DOHH2 (cell line): ENCODE measurements around the gene CCR3.

Experiments used
- H3F3A ChIP-seq: fragments of 200-600 bp; sonication (generic), shearing (Covaris generic); 2 replicates; pipeline ENCODE4 v1.6.0; 2016; ENCODE audit warnings: antibody characterized with exemption, mild to moderate bottlenecking; ENCODE audit not compliant: control insufficient read depth, insufficient read depth
- H3K27ac ChIP-seq: fragments of 200-600 bp; sonication (generic); 2 replicates; pipeline ENCODE4 v1.5.1; 2014; ENCODE audit warnings: low read depth, mild to moderate bottlenecking, low read length, moderate library complexity
- H3K27me3 ChIP-seq: fragments of 200-600 bp; sonication (generic); 2 replicates; pipeline ENCODE4 v1.6.1; 2014; ENCODE audit warnings: mild to moderate bottlenecking, low read length, mixed read lengths; ENCODE audit not compliant: control insufficient read depth
- H3K36me3 ChIP-seq: fragments of 200-600 bp; sonication (generic); 2 replicates; pipeline ENCODE4 v1.6.1; 2014; ENCODE audit warnings: mild to moderate bottlenecking, low read length, moderate library complexity, mixed read lengths; ENCODE audit not compliant: control insufficient read depth
- H3K4me1 ChIP-seq: fragments of 200-600 bp; sonication (generic); 2 replicates; pipeline ENCODE4 v1.6.1; 2014; ENCODE audit warnings: mild to moderate bottlenecking, low read length, mixed read lengths; ENCODE audit not compliant: control insufficient read depth
- H3K4me2 ChIP-seq: fragments of 200-600 bp; sonication (generic); 2 replicates; pipeline ENCODE4 v1.6.0; 2014; ENCODE audit warnings: mild to moderate bottlenecking, low read length, moderate library complexity
- H3K4me3 ChIP-seq: fragments of 200-600 bp; sonication (generic); 2 replicates; pipeline ENCODE4 v1.5.1; 2014; ENCODE audit warnings: mild to moderate bottlenecking, low read length, mixed read lengths
- H3K79me2 ChIP-seq: fragments of 200-600 bp; sonication (generic); 2 replicates; pipeline ENCODE4 v1.6.1; 2014; ENCODE audit warnings: mild to moderate bottlenecking, low read length, mixed read lengths; ENCODE audit not compliant: control insufficient read depth
- H3K9me2 ChIP-seq: fragments of 200-600 bp; sonication (generic); replicated peaks from 2 replicates; pipeline ENCODE4 v1.6.1; 2014; ENCODE audit warnings: mild to moderate bottlenecking, low read length, mixed read lengths; ENCODE audit not compliant: control insufficient read depth
- H3K9me3 ChIP-seq: fragments of 200-600 bp; sonication (generic); 2 replicates; pipeline ENCODE4 v1.6.1; 2014; ENCODE audit warnings: antibody characterized with exemption, low read length, mixed read lengths; ENCODE audit not compliant: control insufficient read depth, insufficient read depth
- H4K20me1 ChIP-seq: fragments of 200-600 bp; sonication (generic); 2 replicates; pipeline ENCODE4 v1.6.0; 2014; ENCODE audit warnings: low read depth, mild to moderate bottlenecking, antibody characterized with exemption, low read length, moderate library complexity; ENCODE audit not compliant: control insufficient read depth, insufficient read depth
- EZH2phosphoT487 ChIP-seq: fragments of 200-600 bp; sonication (generic); IDR thresholded peaks from 2 replicates; pipeline ENCODE4 v1.6.1; 2017; ENCODE audit warnings: borderline replicate concordance, mild to moderate bottlenecking, antibody characterized with exemption, low read length, moderate library complexity, mixed read lengths
- TF ChIP-seq, protein P1 (sequence below): fragments of 200-600 bp; sonication (generic); IDR thresholded peaks from one replicate; pipeline ENCODE4 v1.5.1; 2014; ENCODE audit warnings: antibody characterized with exemption, mild to moderate bottlenecking, low read depth, low read length; ENCODE audit not compliant: poor library complexity, severe bottlenecking

Gene CCR3

DNA sequence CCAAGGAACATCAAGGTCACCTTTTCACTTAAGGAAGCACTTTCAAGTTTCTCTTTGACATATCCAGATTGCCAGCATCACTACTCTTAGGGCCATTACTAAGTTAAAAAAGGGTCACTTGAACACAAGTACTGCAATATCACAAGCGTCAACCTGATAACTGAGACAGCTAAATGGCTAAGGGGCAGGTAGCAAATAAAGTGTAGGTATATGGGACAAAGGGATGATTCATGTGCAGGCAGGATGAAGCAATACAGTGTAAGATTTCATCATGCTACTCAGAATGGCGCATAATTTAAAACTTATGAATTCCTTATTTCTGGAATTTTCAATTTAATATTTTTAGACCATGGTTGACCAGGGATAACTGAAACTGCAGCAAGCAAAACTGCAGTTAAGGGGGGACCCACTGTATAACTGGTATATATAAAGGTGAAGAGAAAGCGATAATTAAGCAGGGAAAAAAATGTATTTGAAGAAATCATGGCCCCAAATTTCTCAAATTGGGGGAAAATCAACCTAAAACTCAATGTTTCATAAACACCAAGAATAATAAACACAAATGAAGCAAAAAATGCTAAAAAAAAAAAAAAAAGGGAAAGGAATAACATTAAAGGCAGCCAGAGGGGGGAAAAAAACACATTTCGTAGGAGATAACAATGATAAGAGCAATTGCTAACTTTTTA, 47.2 kb upstream of the CCR3 start:
- H3F3A ChIP-seq: no peaks in the 10 kb centered on the region
- no peaks in the 10 kb centered on the region for H4K20me1 ChIP-seq
- TF ChIP-seq, protein P1, sequence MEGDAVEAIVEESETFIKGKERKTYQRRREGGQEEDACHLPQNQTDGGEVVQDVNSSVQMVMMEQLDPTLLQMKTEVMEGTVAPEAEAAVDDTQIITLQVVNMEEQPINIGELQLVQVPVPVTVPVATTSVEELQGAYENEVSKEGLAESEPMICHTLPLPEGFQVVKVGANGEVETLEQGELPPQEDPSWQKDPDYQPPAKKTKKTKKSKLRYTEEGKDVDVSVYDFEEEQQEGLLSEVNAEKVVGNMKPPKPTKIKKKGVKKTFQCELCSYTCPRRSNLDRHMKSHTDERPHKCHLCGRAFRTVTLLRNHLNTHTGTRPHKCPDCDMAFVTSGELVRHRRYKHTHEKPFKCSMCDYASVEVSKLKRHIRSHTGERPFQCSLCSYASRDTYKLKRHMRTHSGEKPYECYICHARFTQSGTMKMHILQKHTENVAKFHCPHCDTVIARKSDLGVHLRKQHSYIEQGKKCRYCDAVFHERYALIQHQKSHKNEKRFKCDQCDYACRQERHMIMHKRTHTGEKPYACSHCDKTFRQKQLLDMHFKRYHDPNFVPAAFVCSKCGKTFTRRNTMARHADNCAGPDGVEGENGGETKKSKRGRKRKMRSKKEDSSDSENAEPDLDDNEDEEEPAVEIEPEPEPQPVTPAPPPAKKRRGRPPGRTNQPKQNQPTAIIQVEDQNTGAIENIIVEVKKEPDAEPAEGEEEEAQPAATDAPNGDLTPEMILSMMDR: no peak
- TF ChIP-seq EZH2phosphoT487: no peak
- no peaks in the 10 kb centered on the region for H3K79me2 ChIP-seq
- H3K36me3 ChIP-seq: no peaks in the 10 kb centered on the region
- H3K9me3 ChIP-seq: peaks cover 17% of the 10 kb centered on the region
- peaks cover 39% of the 10 kb centered on the region for H3K27me3 ChIP-seq
- no peaks in the 10 kb centered on the region; the same call in 1 of the 2 replicates for H3K9me2 ChIP-seq
- H3K27ac ChIP-seq: no peak overlapping the region
- no peaks in the 10 kb centered on the region for H3K4me1 ChIP-seq
- H3K4me2 ChIP-seq: no peak overlapping the region
- no peak overlapping the region for H3K4me3 ChIP-seq

DNA sequence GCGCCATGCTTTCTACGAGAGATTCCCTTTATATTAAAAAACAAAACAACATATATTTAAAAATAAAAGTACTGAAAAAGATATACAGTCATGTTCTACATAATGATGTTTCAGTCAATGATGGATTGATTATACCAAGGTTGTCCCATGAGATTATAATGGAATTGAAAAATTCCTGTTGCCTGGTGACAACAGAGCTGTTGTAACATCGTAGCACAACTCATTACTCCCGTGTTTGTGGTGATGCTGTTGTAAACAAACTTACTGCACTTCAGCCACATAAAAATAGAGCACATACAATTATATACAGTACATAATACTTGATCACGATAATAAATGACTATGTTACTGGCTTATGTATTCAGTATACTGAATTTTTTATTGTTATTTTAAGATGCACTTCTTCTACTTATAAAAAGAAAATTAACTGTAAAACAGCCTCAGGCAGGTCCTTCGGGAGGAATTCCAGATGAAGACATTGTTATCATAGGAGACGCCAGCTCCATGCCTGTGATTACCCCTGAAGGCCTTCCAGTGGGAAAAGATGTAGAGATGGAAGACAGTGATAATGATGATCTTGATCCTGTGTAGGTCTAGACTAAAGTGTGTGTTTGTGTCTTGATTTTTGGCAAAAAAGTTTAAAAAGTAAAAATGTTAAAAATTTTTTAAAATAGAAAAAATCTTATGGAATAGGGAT, 45.9 kb upstream of the CCR3 start:
- H3K27ac ChIP-seq: no peak overlapping the region
- no peak for TF ChIP-seq EZH2phosphoT487
- TF ChIP-seq, protein P1: no peak
- H3K9me2 ChIP-seq: no peaks in the 10 kb centered on the region; the same call in 1 of the 2 replicates
- no peaks in the 10 kb centered on the region for H3K4me1 ChIP-seq
- no peaks in the 10 kb centered on the region for H3K79me2 ChIP-seq
- H3K36me3 ChIP-seq: no peaks in the 10 kb centered on the region
- no peaks in the 10 kb centered on the region for H3F3A ChIP-seq
- H3K4me2 ChIP-seq: no peak overlapping the region
- no peak overlapping the region for H3K4me3 ChIP-seq
- no peaks in the 10 kb centered on the region for H4K20me1 ChIP-seq
- peaks cover 42% of the 10 kb centered on the region for H3K27me3 ChIP-seq
- H3K9me3 ChIP-seq: peaks cover 17% of the 10 kb centered on the region

DNA sequence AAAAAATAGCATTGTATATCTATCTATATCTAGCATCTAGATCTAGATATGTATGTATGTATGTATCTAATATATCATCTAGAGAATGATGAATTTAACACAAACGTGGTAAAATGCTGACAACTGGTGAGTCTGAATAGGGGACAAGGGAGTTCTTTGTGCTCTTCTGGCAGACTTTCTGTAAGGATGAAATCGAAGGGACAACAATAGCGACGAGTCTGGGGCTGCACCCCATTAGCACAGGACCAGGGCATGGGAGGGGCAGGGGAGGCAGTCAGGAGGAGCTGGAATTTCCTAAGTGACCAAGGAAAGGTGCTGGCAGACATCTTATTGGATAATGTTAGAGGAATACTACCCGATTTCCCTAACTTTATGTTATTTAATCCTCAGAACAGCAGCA, 42.0 kb upstream of the CCR3 start:
- Histone ChIP-seq H3K4me3 (no peak overlapping the region), H3F3A (no peaks in the 10 kb centered on the region), H3K79me2 (no peaks in the 10 kb centered on the region), H3K27me3 (peaks cover 18% of the 10 kb centered on the region), H3K9me2 (no peaks in the 10 kb centered on the region; the same call in 1 of the 2 replicates), H3K9me3 (no peaks in the 10 kb centered on the region; the same call in 1 of the 2 replicates), H3K27ac (no peak overlapping the region), H4K20me1 (no peaks in the 10 kb centered on the region), H3K36me3 (no peaks in the 10 kb centered on the region), H3K4me1 (no peaks in the 10 kb centered on the region), H3K4me2 (no peak overlapping the region)
- TF ChIP-seq, protein P1: no peak
- no peak for TF ChIP-seq EZH2phosphoT487
